ENCODE results near the gene TMPRSS11E.
"Not testable (repeated sequence)": the region's sequence is repeated elsewhere in the genome, so short reads cannot be mapped to it uniquely, and the experiment has no call there.

The TMPRSS11E gene

GRCh38 chr4:68460085-68460484 is 12.8 kb downstream of the TMPRSS11E start:
- no peak overlapping the region for H3K27ac ChIP-seq
- DNase-seq (ENCODE audit: low read depth, low spot score): no peak

DNA sequence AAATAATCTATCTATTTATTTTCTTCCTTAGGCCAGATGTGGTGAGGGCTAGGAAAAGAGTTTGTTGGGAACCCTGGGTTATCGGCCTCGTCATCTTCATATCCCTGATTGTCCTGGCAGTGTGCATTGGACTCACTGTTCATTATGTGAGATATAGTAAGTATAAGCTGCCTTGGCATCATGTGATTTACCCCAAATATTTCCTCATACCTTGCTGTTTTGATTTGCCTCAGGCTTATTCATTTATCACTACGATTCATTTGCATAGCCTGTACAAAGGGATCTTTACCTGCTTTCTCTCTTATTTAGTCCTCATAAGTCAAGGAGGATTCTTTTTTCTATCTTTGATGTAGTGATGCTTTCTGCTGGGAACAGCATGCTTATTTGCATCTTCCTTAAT is 14.5 kb downstream of the TMPRSS11E start:
- DNase-seq (ENCODE audit: low read depth, low spot score): no peak
- no peak overlapping the region for H3K27ac ChIP-seq

DNA sequence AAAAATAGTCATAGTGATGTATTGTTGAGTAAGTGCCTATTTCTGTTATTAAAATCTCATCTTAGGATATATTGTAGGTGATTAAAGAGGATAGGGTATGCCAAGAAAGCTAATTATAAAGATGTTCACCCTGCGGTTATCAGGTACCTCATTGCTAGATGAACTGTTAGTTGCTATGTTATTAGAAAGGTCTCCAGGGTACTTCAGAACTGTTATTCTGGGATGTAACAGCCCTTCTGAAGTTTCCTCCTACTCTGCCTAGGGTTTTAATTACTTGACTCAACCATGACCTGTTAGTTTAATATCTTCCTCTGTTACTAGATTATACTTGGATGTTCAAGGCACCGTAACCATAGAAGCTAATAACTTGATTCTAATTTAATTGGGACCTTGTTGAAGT is 15.4 kb downstream of the TMPRSS11E start:
- H3K27ac ChIP-seq: peak overlapping the region; percentile 78
- DNase-seq (ENCODE audit: low read depth, low spot score): no peak

- peak overlapping the region; percentile 78 for H3K27ac ChIP-seq
- DNase-seq (ENCODE audit: low read depth, low spot score): peak; percentile 83
These were observed 16.5 kb downstream of the TMPRSS11E start for GRCh38 chr4:68463796-68464195.

- DNase-seq (ENCODE audit: low read depth, low spot score): peak; percentile 29
- peak overlapping the region; percentile 78 for H3K27ac ChIP-seq
These were observed 17.8 kb downstream of the TMPRSS11E start for GRCh38 chr4:68465058-68465457.

GRCh38 chr4:68466185-68466584 is 18.9 kb downstream of the TMPRSS11E start:
- H3K27ac ChIP-seq: peak overlapping the region; percentile 78
- DNase-seq (ENCODE audit: low read depth, low spot score): peak; percentile 91

GRCh38 chr4:68466751-68467150 is 19.5 kb downstream of the TMPRSS11E start:
- H3K27ac ChIP-seq: peak overlapping the region; percentile 78

GRCh38 chr4:68469482-68469881 is 22.2 kb downstream of the TMPRSS11E start:
- DNase-seq (ENCODE audit: low read depth, low spot score): no peak
- no peak overlapping the region for H3K27ac ChIP-seq

More at GRCh38 chr4:68466751-68467150, 19.5 kb downstream of the TMPRSS11E start:
- peak; percentile 34 for DNase-seq (ENCODE audit: low read depth, low spot score)

DNA sequence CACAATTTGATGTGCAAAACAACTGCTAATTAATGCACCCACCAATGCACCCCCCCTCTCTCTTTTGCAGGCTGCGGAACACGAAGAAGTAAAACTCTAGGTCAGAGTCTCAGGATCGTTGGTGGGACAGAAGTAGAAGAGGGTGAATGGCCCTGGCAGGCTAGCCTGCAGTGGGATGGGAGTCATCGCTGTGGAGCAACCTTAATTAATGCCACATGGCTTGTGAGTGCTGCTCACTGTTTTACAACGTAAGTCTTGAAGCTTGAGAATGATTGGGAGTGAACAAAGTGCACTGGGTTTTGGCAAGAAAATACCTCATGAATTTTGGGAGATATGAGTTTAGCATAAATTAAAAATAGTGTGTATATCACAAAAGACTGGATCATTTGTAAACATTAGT is 28.9 kb downstream of the TMPRSS11E start:
- DNase-seq (ENCODE audit: low read depth, low spot score): no peak
- H3K27ac ChIP-seq: no peak overlapping the region

- DNase-seq (ENCODE audit: low read depth, low spot score): no peak
- no peak overlapping the region for H3K27ac ChIP-seq
These were observed 42.1 kb downstream of the TMPRSS11E start for GRCh38 chr4:68489338-68489737.

GRCh38 chr4:68490826-68491457 is 43.7 kb downstream of the TMPRSS11E start:
- DNase-seq (ENCODE audit: low read depth, low spot score): no peak
- no peak overlapping the region for H3K27ac ChIP-seq

DNA sequence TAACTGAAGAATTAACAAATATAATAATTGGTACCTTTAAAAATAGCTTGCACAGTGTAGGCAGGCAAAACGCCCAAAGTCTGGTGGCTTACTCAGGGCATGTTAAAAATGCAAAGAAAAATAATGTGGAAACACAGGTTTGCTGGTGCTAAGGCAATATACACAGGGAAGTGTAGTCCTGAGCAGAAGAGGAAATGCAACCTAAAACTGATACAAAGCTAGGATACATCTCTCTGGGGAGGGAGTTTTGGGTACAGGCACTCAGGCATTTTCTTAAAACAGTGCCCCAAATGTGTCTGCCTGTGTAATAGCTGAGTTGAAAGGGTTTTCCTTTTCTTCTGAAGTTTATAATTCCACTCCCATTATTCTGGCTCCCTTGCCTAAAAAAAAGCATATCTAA is 47.4 kb downstream of the TMPRSS11E start:
- H3K27ac ChIP-seq: no peak overlapping the region
- no peak for DNase-seq (ENCODE audit: low read depth, low spot score)

DNA sequence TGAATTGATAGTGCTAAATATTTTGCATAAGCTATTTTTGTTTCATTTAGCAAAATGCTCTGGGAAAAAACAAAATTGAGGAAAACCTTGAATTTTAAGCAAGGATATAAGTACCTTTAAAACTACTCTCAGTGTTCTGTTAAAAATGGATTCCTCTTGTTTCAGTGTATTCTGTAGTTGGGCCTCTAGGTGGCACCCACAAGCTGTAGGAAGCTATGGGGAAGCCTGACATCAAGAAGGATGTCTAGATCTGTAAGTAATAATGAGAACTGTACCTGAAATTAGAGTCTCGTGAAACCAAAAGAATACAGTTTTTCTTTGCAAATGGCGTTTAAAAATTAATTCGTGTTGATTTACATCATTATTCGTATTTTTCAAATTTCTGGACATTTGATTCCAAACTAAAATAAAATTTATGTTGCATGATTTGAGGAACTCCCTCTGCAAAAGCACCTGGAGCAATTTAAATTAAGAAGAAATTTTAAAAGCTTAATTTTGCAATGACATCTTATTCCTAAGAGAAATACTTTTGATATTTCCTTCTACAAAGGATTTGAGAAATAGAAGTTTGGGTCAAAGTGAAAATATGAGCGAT is 51.2 kb downstream of the TMPRSS11E start:
- no peak overlapping the region for H3K27ac ChIP-seq
- DNase-seq (ENCODE audit: low read depth, low spot score): peak; percentile 26

GRCh38 chr4:68499021-68499420 is 51.8 kb downstream of the TMPRSS11E start:
- no peak for DNase-seq (ENCODE audit: low read depth, low spot score)
- H3K27ac ChIP-seq: no peak overlapping the region

DNA sequence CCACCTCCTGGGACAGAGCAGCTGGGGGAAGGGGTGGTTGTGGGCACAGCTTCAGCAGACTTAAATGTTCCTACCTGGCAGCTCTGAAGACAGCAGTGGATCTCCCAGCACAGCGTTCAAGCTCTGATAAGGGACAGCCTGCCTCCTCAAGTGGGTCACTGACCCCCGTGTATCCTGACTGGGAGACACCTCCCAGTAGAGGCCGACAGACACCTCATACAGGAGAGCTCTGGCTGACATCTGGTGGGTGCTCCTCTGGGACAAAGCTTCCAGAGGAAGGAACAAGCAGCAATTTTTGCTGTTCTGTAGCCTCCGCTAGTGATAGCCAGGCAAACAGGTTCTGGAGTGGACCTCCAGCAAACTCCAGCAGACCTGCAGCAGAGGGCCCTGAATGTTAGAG is 56.2 kb downstream of the TMPRSS11E start:
- not testable (repeated sequence) for H3K27ac ChIP-seq; DNase-seq (ENCODE audit: low read depth, low spot score)

GRCh38 chr4:68504836-68505235 is 57.6 kb downstream of the TMPRSS11E start:
- not testable (repeated sequence) for DNase-seq (ENCODE audit: low read depth, low spot score)

DNA sequence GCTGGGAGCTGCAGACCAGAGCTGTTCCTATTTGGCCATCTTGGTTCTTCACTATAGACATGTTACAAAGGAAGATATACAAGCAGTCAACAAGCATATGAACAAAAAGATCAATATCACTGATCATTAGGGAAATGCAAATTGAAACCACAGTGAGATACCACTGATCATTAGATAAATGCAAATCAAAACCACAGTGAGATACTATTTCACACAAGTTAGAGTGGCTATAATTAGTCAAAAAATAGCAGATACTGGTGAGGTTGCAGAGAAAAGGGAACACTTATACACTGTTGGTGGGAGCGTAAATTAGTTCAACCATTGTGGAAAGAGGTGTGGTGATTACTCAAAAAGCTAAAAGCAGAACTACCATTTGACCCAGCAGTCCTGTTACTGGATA is 58.2 kb downstream of the TMPRSS11E start:
- H3K27ac ChIP-seq; DNase-seq (ENCODE audit: low read depth, low spot score): not testable (repeated sequence)

More at GRCh38 chr4:68504836-68505235, 57.6 kb downstream of the TMPRSS11E start:
- H3K27ac ChIP-seq: not testable (repeated sequence)

DNA sequence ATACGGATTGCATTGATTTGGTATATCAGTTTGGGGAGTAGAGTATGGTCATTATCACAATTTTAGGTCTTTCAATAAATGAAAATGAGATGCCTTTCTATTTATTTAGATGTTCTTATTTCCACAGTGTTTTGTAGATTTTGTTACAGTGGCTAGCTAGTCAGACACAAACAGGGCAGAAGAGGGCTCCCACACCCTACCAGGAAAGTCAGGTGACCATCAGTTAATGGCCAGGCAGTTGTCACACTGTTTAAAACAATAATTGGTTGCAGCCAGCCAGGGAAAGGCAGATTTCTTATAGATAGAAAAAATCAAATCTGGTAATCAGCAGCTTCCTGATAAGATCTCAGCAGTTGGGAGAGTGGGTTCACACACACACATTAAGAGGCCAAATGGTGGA is 71.6 kb downstream of the TMPRSS11E start:
- no peak overlapping the region for H3K27ac ChIP-seq
- DNase-seq (ENCODE audit: low read depth, low spot score): no peak

DNA sequence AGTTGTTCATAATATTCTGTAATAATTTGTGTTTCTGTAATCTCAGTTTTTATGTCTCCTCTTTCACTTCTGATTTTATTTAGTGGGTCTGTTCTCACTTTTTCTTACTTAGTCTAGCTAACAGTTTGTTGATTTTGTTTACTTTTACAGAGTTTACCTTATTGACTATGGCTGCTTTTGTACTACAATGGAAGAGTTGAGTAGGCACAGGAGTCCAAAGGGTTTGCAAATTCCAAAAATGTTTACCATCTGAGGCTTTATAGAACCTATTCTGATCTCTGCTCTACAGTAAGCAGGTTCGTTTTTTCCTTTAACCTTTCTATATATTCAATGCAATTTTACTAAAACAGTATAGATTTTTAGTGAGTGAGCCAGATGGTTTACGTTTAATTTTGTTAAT is 73.7 kb downstream of the TMPRSS11E start:
- H3K27ac ChIP-seq: no peak overlapping the region
- no peak for DNase-seq (ENCODE audit: low read depth, low spot score)

DNA sequence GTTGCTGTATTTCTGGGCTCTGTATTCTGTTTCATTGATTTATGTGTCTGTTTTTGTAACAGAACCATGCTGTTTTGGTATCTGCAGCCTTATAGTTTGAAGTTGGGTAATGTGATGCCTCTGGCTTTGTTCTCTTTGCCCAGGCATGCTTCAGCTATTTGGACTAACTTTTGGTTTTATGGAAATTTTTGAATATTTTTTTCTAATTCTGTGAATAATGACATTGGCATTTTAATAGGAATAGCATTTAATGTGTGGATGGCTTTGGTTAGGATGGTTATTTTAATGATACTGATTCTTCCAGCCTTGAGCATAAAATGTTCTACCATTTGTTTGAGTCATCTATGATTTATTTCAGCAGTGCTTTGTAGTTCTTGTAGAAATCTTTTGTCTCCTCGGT is 75.0 kb downstream of the TMPRSS11E start:
- peak; percentile 5 for DNase-seq (ENCODE audit: low read depth, low spot score)
- H3K27ac ChIP-seq: not testable (repeated sequence)

DNA sequence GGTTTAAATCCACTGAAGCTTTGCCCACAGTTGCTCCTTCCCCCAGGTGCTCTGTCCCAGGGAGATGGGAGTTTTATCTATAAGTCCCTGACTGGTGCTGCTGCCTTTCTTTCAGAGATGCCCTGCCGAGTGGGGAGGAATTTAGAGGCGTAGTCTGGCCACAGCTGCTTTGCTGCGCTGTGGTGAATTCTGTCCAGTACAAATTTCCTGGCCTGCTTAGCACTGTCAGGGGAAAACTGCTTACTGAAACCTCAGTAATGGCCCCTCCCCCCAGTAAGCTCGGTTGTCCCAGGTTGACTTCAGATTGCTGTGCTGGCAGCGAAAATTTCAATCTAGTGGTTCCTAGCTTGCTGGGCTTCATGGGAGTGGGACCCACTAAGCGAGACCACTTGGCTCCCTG is 88.7 kb downstream of the TMPRSS11E start:
- no peak overlapping the region for H3K27ac ChIP-seq
- DNase-seq (ENCODE audit: low read depth, low spot score): no peak

DNA sequence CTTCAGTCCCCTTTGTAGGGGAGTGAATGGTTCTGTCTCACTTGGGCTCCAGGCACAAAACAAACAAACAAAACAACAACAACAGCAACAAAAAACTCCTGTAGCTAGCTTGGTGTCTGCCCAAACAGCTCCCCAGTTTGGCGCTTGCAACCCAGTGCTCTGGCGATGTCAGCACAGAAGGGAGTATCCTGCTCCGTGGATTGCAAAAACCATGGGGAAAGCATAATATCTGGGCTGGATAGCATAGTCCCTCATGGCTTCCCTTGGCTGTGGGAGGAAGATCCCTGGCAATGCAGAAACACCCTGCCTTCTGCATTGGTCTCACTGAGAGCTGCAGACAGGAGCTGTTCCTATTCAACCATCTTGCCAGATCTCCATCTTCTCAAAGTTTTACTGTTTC is 89.1 kb downstream of the TMPRSS11E start:
- H3K27ac ChIP-seq: no peak overlapping the region
- DNase-seq (ENCODE audit: low read depth, low spot score): no peak
